ENCODE results near the gene RWDD3. TPM values are rescaled to one million over a fixed set of nuclear protein-coding genes. Genes with fewer than 3 reads are reported as not detected.

Gene RWDD3, protein sequence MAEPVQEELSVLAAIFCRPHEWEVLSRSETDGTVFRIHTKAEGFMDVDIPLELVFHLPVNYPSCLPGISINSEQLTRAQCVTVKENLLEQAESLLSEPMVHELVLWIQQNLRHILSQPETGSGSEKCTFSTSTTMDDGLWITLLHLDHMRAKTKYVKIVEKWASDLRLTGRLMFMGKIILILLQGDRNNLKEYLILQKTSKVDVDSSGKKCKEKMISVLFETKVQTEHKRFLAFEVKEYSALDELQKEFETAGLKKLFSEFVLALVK
- 12.1 and 14.4 TPM in 2 replicates for total RNA-seq
- polyA plus RNA-seq = 6.7 and 9.3 TPM in 2 replicates
- 11.3 and 11.5 TPM in 2 replicates for polyA plus RNA-seq (2011; cell fraction: cytosol; rRNA removed)
- 19.5 and 21.0 TPM in 2 replicates for polyA plus RNA-seq (2011; cell fraction: nucleus; rRNA removed)
- 12.3 and 20.7 TPM in 2 replicates for polyA plus RNA-seq (2012)
- polyA minus RNA-seq = 7.3 and 8.8 TPM in 2 replicates
- polyA minus RNA-seq (2011; cell fraction: cytosol; rRNA and poly(A)+ RNA removed) = 2.3 TPM
- polyA minus RNA-seq (2011; cell fraction: nucleus; rRNA and poly(A)+ RNA removed) = 6.4 and 7.7 TPM in 2 replicates
- Bru-seq, nascent RNA = percentile 84 among the genes with signal in this experiment
- percentile 88 among the genes with signal in this experiment for BruChase-seq, experiment 1, labeled RNA remaining after a 6-hour chase
- percentile 90 among the genes with signal in this experiment for BruChase-seq, experiment 2, labeled RNA remaining after a 2-hour chase
- long read RNA-seq, transcript RWDD3-202 (4 exons, 1,235 nt) = major isoform, 16 of 53 reads
- long read RNA-seq, partial matches to known transcripts = 6 of 53 reads
- long read RNA-seq, other reads (novel, unspliced or antisense) = 27 of 53 reads

DNA sequence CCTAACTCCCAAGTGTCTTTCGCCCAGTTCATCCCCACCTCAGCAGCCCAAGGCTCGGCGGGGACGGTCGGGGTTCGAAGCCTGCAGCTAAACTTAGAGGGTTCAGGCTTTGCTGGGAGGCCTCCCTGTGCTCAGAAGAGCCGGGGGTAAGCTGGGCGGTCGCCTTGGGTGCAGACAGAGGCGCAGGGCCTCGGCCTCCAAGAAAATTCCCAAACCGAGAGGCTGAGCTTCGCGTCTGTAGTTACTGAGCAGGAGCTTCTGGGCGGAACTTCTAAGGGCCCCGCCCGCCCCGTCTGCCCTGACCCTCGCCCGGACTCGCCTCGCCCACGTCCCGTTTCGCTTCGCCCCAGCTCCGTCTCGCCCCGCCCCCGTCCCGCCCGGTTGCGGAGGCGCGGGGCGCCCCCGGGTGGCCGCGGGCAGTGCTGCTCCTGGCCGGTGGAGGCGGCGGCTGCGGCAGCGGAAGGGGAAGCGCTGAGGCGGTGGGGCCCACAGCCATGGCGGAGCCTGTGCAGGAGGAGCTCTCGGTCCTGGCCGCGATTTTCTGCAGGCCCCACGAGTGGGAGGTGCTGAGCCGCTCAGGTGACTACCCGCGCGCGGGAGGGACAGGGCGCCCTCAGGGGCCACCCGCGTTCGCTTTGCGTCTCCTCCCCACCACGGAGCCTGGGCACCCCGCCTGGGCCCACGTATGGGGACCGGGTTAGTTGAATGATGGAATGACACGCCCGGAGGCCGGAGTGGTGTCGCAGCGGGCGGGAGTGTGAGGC, at the start of gene RWDD3:
TSS of gene RWDD3 (plus strand) at position 474 of the 764 bp plus-strand sequence. CDS start at position 495, 21 bp downstream.
- H3K9ac ChIP-seq (replicated peaks; ENCODE audit: extremely low read depth, insufficient read depth, low read length) = peak within 1 kb of the TSS; percentile 90
- ChIA-PET POLR2A (interaction anchor here (1.0 kb wide), 1 partner anchor 161 kb away, joined by 4 read pairs; the partner anchor contains the start of gene ALG14), CTCF (interaction anchor here (0.5 to 1.9 kb wide), 44 partner anchors 8 to 752 kb away, joined by 3 to 51 read pairs (median 5); partner anchors contain the start of genes ALG14 and TLCD4)
- no peaks in the 10 kb centered on the region for H4K20me1 ChIP-seq (replicated peaks; ENCODE audit: control insufficient read depth, extremely low read depth, insufficient read depth, low read length)
- H2AFZ ChIP-seq (ENCODE audit: low read depth, low read length) = peak within 1 kb of the TSS; percentile 99
- DNase-seq (ENCODE audit: low read depth, low spot score) (peak; percentile 91), FAIRE-seq (peak; percentile 88)
- no TSS peak for BruUV-seq (replicated peaks)
- TF ChIP-seq POLR2A (IDR thresholded peaks at IDR 0.05; ENCODE audit: low read depth, low read length) = peak; percentile 87
- peak; percentile 84 for TF ChIP-seq POLR2AphosphoS5 (IDR thresholded peaks at IDR 0.05; ENCODE audit: insufficient read depth, low read depth, low read length)
- TF ChIP-seq, protein P1, sequence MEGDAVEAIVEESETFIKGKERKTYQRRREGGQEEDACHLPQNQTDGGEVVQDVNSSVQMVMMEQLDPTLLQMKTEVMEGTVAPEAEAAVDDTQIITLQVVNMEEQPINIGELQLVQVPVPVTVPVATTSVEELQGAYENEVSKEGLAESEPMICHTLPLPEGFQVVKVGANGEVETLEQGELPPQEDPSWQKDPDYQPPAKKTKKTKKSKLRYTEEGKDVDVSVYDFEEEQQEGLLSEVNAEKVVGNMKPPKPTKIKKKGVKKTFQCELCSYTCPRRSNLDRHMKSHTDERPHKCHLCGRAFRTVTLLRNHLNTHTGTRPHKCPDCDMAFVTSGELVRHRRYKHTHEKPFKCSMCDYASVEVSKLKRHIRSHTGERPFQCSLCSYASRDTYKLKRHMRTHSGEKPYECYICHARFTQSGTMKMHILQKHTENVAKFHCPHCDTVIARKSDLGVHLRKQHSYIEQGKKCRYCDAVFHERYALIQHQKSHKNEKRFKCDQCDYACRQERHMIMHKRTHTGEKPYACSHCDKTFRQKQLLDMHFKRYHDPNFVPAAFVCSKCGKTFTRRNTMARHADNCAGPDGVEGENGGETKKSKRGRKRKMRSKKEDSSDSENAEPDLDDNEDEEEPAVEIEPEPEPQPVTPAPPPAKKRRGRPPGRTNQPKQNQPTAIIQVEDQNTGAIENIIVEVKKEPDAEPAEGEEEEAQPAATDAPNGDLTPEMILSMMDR (IDR thresholded peaks at IDR 0.05; ENCODE audit: extremely low read depth in 1 of 2, insufficient read depth in 1 of 2, low read depth in 1 of 2, low read length in 2 of 2) = peak; percentile 69 to 80
- TF ChIP-seq, protein P2, sequence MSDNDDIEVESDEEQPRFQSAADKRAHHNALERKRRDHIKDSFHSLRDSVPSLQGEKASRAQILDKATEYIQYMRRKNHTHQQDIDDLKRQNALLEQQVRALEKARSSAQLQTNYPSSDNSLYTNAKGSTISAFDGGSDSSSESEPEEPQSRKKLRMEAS (IDR thresholded peaks at IDR 0.05; ENCODE audit: insufficient read depth, insufficient read length) = no peak
- peak within 1 kb of the TSS; percentile 71 to 99 (median 78) for H3K4me3 ChIP-seq (replicated peaks in 1 of 3; ENCODE audit: insufficient read depth in 1 of 3, low read depth in 1 of 3, low read length in 3 of 3)
- dilution Hi-C loops (cut with MboI; ENCODE audit: extremely low pct_ligation_motif_present, low sequenced_read_pairs) (no loop called here), intact Hi-C loops (cut with micrococcal nuclease) (loop anchor here (1.0 to 10.0 kb wide), 5 partner anchors 119 to 379 kb away; partner anchors contain the start of genes ALG14 and TLCD4)
- no peaks in the 10 kb centered on the region for H3K9me1 ChIP-seq (replicated peaks; ENCODE audit: control insufficient read depth, extremely low read depth, insufficient read depth, low read length)
- no peaks in the 10 kb centered on the region for H3K9me3 ChIP-seq (replicated peaks; ENCODE audit: control insufficient read depth, insufficient read depth, low read length)
- H3K36me3 ChIP-seq (ENCODE audit: control insufficient read depth in 2 of 2, extremely low read depth in 1 of 2, insufficient read depth in 2 of 2, low read length in 2 of 2) = peaks cover 0 to 2% of the 10 kb centered on the region in 2 experiments
- H3K27ac ChIP-seq (ENCODE audit: insufficient read depth, low read depth, low read length) = peak within 1 kb of the TSS; percentile 62
- peaks cover 8% of the 10 kb centered on the region for H3K79me2 ChIP-seq (ENCODE audit: control insufficient read depth, insufficient read depth, low read length)
- peaks cover 5 to 9% of the 10 kb centered on the region in 2 experiments for H3K27me3 ChIP-seq (ENCODE audit: control insufficient read depth in 2 of 2, insufficient read depth in 2 of 2, low read length in 2 of 2)
- peak within 1 kb of the TSS; percentile 83 for H3K4me2 ChIP-seq (ENCODE audit: insufficient read depth, low read length)
- peaks cover 8% of the 10 kb centered on the region for H3K4me1 ChIP-seq (ENCODE audit: control insufficient read depth, extremely low read depth, insufficient read depth, low read length)
